Astrocyte (in vitro differentiated cells and primary cell): ENCODE results near the gene LRCOL1. TPM values are rescaled to one million over a fixed set of nuclear protein-coding genes. Genes with fewer than 3 reads are reported as not detected.

Experiments used
- DNase-seq: peaks from one replicate; pipeline ENCODE4 v3.0.0-alpha.2; 2010; ENCODE audit warnings: low read depth
- FAIRE-seq: peaks from 2 replicates; lab custom pipeline; 2011; peaks lifted over from hg19 to GRCh38; lab: Jason Lieb, UNC
- H2AFZ ChIP-seq: 2 replicates; pipeline ENCODE4 v1.6.0; 2012; ENCODE audit warnings: low read depth, low read length, inconsistent platforms
- H3K27ac ChIP-seq: 2 replicates; pipeline ENCODE4 v1.5.1; 2011; ENCODE audit warnings: low read depth, low read length, inconsistent platforms
- H3K27me3 ChIP-seq: 2 replicates; pipeline ENCODE4 v1.6.0; 2011; ENCODE audit warnings: low read length, inconsistent platforms; ENCODE audit not compliant: insufficient read depth
- H3K36me3 ChIP-seq: 2 replicates; pipeline ENCODE4 v1.5.1; 2011; ENCODE audit warnings: low read length, inconsistent platforms; ENCODE audit not compliant: insufficient read depth
- H3K4me1 ChIP-seq: 2 replicates; pipeline ENCODE4 v1.5.1; 2011; ENCODE audit warnings: low read length, inconsistent platforms; ENCODE audit not compliant: insufficient read depth
- H3K4me2 ChIP-seq: 2 replicates; pipeline ENCODE4 v1.6.0; 2012; ENCODE audit warnings: low read length, inconsistent platforms
- H3K4me3 ChIP-seq: 2 replicates; pipeline ENCODE4 v1.5.1; 2011; ENCODE audit warnings: low read depth, mild to moderate bottlenecking, low read length, inconsistent platforms; ENCODE audit not compliant: insufficient read depth
- H3K79me2 ChIP-seq: 2 replicates; pipeline ENCODE4 v1.6.0; 2012; ENCODE audit warnings: mild to moderate bottlenecking, low read length, inconsistent platforms; ENCODE audit not compliant: insufficient read depth
- H3K9ac ChIP-seq: 2 replicates; pipeline ENCODE4 v1.6.0; 2012; ENCODE audit warnings: mild to moderate bottlenecking, low read length, inconsistent platforms
- H3K9me3 ChIP-seq: 2 replicates; pipeline ENCODE4 v1.5.1; 2012; ENCODE audit warnings: low read depth, mild to moderate bottlenecking, low read length, inconsistent platforms; ENCODE audit not compliant: insufficient read depth
- H4K20me1 ChIP-seq: 2 replicates; pipeline ENCODE4 v1.6.0; 2012; ENCODE audit warnings: low read length, inconsistent platforms; ENCODE audit not compliant: insufficient read depth
- H3K27ac Mint-ChIP-seq: one replicate; pipeline ENCODE4 v1.8.0; 2021; ENCODE audit warnings: mild to moderate bottlenecking, mixed read lengths; ENCODE audit not compliant: unreplicated experiment
- H3K27me3 Mint-ChIP-seq: one replicate; pipeline ENCODE4 v1.8.0; 2021; ENCODE audit warnings: low read depth, mixed read lengths; ENCODE audit not compliant: unreplicated experiment
- H3K36me3 Mint-ChIP-seq: one replicate; pipeline ENCODE4 v1.8.0; 2021; ENCODE audit warnings: low read depth, mixed read lengths; ENCODE audit not compliant: unreplicated experiment
- H3K4me1 Mint-ChIP-seq: one replicate; pipeline ENCODE4 v1.8.0; 2021; ENCODE audit warnings: low read depth, mixed read lengths; ENCODE audit not compliant: unreplicated experiment
- H3K4me3 Mint-ChIP-seq: one replicate; pipeline ENCODE4 v1.8.0; 2021; ENCODE audit warnings: mild to moderate bottlenecking, moderate library complexity, mixed read lengths; ENCODE audit not compliant: unreplicated experiment
- H3K9me3 Mint-ChIP-seq: one replicate; pipeline ENCODE4 v1.8.0; 2021; ENCODE audit warnings: mild to moderate bottlenecking, mixed read lengths; ENCODE audit not compliant: unreplicated experiment
- CTCF ChIP-seq: IDR thresholded peaks from 2 replicates; pipeline ENCODE4 v1.5.1; 2011; ENCODE audit warnings: low read depth, mild to moderate bottlenecking, inconsistent platforms, low read length, moderate library complexity; ENCODE audit not compliant: insufficient read depth
- EZH2 ChIP-seq: IDR thresholded peaks from 2 replicates; pipeline ENCODE4 v1.6.1; 2012; ENCODE audit warnings: mild to moderate bottlenecking, low read length, inconsistent platforms; ENCODE audit not compliant: insufficient read depth
- total RNA-seq: library from RNA; stranded (reverse); gene quantifications from 2 replicates; pipeline ENCODE4 v1.2.1, GENCODE V29; 2021

LRCOL1 gene
- total RNA-seq, 1 donor from 2014 or later: not detected

- H3K27me3 Mint-ChIP-seq: peaks cover 49% of the 10 kb centered on the region
- no peaks in the 10 kb centered on the region for H3K79me2 ChIP-seq
- H3K9ac ChIP-seq: no peak overlapping the region
- no peaks in the 10 kb centered on the region for H3K36me3 ChIP-seq
- H3K27ac Mint-ChIP-seq: no peak overlapping the region
- H3K27me3 ChIP-seq: peaks cover under 1% of the 10 kb centered on the region
- H3K4me1 ChIP-seq: no peaks in the 10 kb centered on the region
- no peak overlapping the region for H2AFZ ChIP-seq
- H3K4me3 ChIP-seq: no peak overlapping the region
- H3K9me3 Mint-ChIP-seq: peaks cover 7% of the 10 kb centered on the region
- FAIRE-seq: no peak
- no peak for TF ChIP-seq EZH2
- no peak for TF ChIP-seq CTCF
- H3K4me1 Mint-ChIP-seq: no peaks in the 10 kb centered on the region
- H3K4me3 Mint-ChIP-seq: no peak overlapping the region
- no peak for DNase-seq
- no peak overlapping the region for H3K4me2 ChIP-seq
- no peaks in the 10 kb centered on the region for H4K20me1 ChIP-seq
- no peaks in the 10 kb centered on the region for H3K36me3 Mint-ChIP-seq
- H3K27ac ChIP-seq: no peak overlapping the region
- peaks cover 6% of the 10 kb centered on the region for H3K9me3 ChIP-seq
Measured at GRCh38 chr12:132588821-132589669, 21.3 kb downstream of the LRCOL1 start.

DNA sequence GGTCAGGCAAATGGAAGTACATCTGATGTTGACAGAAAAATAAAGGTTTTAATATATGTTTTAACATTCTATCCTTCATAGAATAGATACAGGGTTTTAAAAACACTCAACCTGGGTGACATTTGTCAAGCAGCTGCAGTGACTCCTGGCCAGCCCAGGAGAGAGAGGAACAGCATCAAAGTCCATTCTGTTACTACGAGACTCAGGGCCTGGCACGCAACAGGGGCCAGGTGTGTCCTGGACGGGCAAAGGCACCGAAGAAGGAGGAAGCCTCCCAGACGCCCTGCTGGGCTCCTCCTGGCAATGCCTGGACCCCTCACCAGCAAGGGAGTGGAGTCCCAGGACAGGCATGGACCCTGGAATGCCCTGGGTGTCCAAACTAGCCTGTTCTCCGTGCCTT, 22.1 kb downstream of the LRCOL1 start:
- DNase-seq (no peak), FAIRE-seq (no peak)
- no peak for TF ChIP-seq EZH2
- TF ChIP-seq CTCF: no peak
- Histone ChIP-seq H3K27ac (no peak overlapping the region), H3K4me2 (no peak overlapping the region), H3K9me3 (peaks cover 6% of the 10 kb centered on the region), H3K36me3 (no peaks in the 10 kb centered on the region), H4K20me1 (no peaks in the 10 kb centered on the region), H2AFZ (no peak overlapping the region), H3K4me1 (no peaks in the 10 kb centered on the region), H3K4me3 (no peak overlapping the region), H3K79me2 (no peaks in the 10 kb centered on the region), H3K27me3 (peaks cover 5% of the 10 kb centered on the region), H3K9ac (no peak overlapping the region)
- Mint-ChIP-seq H3K4me3 (no peak overlapping the region), H3K36me3 (peaks cover 3% of the 10 kb centered on the region), H3K4me1 (peaks cover 3% of the 10 kb centered on the region), H3K27ac (no peak overlapping the region), H3K27me3 (peaks cover 47% of the 10 kb centered on the region), H3K9me3 (peaks cover 11% of the 10 kb centered on the region)

DNA sequence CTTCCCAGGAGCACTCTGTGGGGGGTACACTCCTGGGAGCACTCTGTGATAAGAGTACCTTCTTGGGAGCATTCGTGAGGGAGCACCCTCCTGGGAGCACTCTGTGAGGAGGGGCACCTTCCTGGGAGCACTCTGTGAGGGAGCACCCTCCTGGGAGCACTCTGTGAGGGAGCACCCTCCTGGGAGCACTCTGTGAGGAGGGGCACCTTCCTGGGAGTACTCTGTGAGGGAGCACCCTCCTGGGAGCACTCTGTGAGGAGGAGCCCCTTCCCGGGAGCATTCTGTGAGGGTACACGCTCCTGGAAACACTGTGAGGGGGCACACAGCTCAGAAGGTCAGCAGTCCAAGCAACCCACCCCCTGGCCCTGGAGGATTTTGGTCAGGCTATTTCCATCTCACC, 22.6 kb downstream of the LRCOL1 start:
- no peak for TF ChIP-seq CTCF
- no peak for TF ChIP-seq EZH2
- no peak for FAIRE-seq
- no peaks in the 10 kb centered on the region for H3K4me1 ChIP-seq
- H4K20me1 ChIP-seq: no peaks in the 10 kb centered on the region
- peaks cover 3% of the 10 kb centered on the region for H3K36me3 Mint-ChIP-seq
- H3K27ac ChIP-seq: no peak overlapping the region
- no peak overlapping the region for H3K4me3 ChIP-seq
- no peak overlapping the region for H3K4me3 Mint-ChIP-seq
- H3K9me3 ChIP-seq: peaks cover 6% of the 10 kb centered on the region
- no peaks in the 10 kb centered on the region for H3K79me2 ChIP-seq
- H3K27ac Mint-ChIP-seq: no peak overlapping the region
- DNase-seq: no peak
- H3K27me3 ChIP-seq: peaks cover 5% of the 10 kb centered on the region
- no peak overlapping the region for H3K4me2 ChIP-seq
- peaks cover 43% of the 10 kb centered on the region for H3K27me3 Mint-ChIP-seq
- peaks cover 10% of the 10 kb centered on the region for H3K9me3 Mint-ChIP-seq
- H3K36me3 ChIP-seq: no peaks in the 10 kb centered on the region
- H3K4me1 Mint-ChIP-seq: peaks cover 3% of the 10 kb centered on the region
- H3K9ac ChIP-seq: no peak overlapping the region
- H2AFZ ChIP-seq: no peak overlapping the region
